Panc1 (cell line): ENCODE data around the gene ENTPD6.

ENCODE experiments used
- POLR2AphosphoS5 ChIP-seq: IDR thresholded peaks from 2 replicates; pipeline ENCODE4 v1.6.1; 2012; ENCODE audit warnings: mild to moderate bottlenecking, low read depth, low read length, moderate library complexity
- TF ChIP-seq, protein P1 (sequence below): fragments of 450-650 bp; IDR thresholded peaks from 2 replicates; pipeline ENCODE4 v1.5.1; 2017; ENCODE audit warnings: mild to moderate bottlenecking

DNA sequence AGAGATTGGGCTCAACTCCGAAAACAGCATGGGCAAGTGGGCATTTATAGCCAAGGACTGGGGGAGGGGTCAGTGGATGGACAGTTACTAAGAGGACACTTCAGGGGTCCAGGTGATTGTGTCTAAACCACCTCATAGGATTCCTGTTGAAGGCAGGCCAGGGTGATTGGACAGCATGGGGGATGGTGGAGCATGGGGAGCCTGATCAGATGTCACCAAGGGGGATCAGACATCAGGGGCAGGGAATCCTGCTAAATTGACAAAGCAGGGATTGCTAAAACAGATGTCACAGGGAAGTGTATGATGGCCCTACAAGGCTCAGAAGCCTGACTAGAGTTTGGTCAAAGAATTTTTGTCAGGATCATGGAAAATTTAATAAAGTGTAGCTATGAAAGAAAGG, 49.9 kb downstream of the ENTPD6 start:
- TF ChIP-seq, protein P1, sequence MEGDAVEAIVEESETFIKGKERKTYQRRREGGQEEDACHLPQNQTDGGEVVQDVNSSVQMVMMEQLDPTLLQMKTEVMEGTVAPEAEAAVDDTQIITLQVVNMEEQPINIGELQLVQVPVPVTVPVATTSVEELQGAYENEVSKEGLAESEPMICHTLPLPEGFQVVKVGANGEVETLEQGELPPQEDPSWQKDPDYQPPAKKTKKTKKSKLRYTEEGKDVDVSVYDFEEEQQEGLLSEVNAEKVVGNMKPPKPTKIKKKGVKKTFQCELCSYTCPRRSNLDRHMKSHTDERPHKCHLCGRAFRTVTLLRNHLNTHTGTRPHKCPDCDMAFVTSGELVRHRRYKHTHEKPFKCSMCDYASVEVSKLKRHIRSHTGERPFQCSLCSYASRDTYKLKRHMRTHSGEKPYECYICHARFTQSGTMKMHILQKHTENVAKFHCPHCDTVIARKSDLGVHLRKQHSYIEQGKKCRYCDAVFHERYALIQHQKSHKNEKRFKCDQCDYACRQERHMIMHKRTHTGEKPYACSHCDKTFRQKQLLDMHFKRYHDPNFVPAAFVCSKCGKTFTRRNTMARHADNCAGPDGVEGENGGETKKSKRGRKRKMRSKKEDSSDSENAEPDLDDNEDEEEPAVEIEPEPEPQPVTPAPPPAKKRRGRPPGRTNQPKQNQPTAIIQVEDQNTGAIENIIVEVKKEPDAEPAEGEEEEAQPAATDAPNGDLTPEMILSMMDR, result no peak
- no peak for TF ChIP-seq POLR2AphosphoS5
